ENCODE measurements around the gene ELL2. TPM values are rescaled to one million over a fixed set of nuclear protein-coding genes. Genes with fewer than 3 reads are reported as not detected.
A peak's percentile ranks its signal among the peaks of the same experiment; 100 is the strongest.

ELL2 gene
- total and polyA plus RNA-seq, 9 of the 15 experiments (the other 6 are each of a cell fraction or from before 2014, with no cell fraction given): 4.3 to 18.3 (median 14.5) TPM

DNA sequence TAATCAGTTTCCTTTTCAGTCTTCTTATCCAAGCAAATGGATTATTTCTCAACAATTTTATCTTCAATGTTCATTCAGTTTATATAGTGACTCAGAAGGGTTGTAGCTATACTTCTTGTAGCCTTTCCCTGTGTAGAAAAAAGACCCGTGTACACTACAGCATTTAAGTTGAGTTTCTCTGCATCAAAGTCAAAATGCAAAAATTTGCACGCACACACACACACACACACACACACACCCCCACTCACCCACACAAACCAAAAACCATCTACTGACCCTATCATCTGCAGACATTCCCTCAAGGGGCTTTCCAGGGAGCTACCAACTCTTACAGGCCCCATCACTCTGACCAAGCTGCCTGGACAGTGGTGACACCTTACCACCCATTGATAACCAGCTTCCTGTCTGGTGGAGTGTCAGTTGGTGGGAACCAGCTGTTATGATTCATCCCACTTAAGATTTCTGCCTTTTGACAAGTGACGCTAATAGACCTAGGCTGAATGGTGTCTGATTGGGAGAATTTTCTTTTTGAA, 12.2 kb upstream of the ELL2 start (continued):
- TF ChIP-seq, protein P1, sequence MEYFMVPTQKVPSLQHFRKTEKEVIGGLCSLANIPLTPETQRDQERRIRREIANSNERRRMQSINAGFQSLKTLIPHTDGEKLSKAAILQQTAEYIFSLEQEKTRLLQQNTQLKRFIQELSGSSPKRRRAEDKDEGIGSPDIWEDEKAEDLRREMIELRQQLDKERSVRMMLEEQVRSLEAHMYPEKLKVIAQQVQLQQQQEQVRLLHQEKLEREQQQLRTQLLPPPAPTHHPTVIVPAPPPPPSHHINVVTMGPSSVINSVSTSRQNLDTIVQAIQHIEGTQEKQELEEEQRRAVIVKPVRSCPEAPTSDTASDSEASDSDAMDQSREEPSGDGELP (CRISPR knock-in tag; IDR thresholded peaks at IDR 0.05; ENCODE audit: borderline replicate concordance): peak; percentile 98
- TF ChIP-seq CBX5 (IDR thresholded peaks at IDR 0.05; ENCODE audit: borderline replicate concordance, low read depth) (0 out of 2 replicates have a peak, but pooled peaks have one; percentile 22), ZZZ3 (IDR thresholded peaks at IDR 0.05) (no peak), ARID1B (IDR thresholded peaks at IDR 0.05) (peak; percentile 87), FOSL1 (tag; conservative IDR thresholded peaks at IDR 0.05) (peak; percentile 94), FOXK1 (CRISPR knock-in tag; IDR thresholded peaks at IDR 0.05; ENCODE audit: borderline replicate concordance) (no peak), ZNF764 (CRISPR knock-in tag; IDR thresholded peaks at IDR 0.05; ENCODE audit: low read depth) (no peak), POU5F1 (IDR thresholded peaks at IDR 0.05; ENCODE audit: borderline replicate concordance, low read depth, low read length, partially characterized antibody) (no peak), ZNF311 (CRISPR knock-in tag; IDR thresholded peaks at IDR 0.05) (no peak), PML (IDR thresholded peaks at IDR 0.05; ENCODE audit: low read length) (0 out of 2 replicates have a peak, but pooled peaks have one; percentile 44), MTF1 (CRISPR knock-in tag; IDR thresholded peaks at IDR 0.05; ENCODE audit: borderline replicate concordance) (no peak), GATAD2B (IDR thresholded peaks at IDR 0.05; ENCODE audit: borderline replicate concordance) (0 out of 2 replicates have a peak, but pooled peaks have one; percentile 12), U2AF2 (optimal IDR thresholded peaks at IDR 0.05; ENCODE audit: low read depth, low read length) (no peak), SETDB1 (IDR thresholded peaks at IDR 0.05; ENCODE audit: low read length) (no peak), RNF2 (IDR thresholded peaks at IDR 0.05) (peak; percentile 51; the same call in 1 of the 2 replicates)
- TF ChIP-seq, protein P2, sequence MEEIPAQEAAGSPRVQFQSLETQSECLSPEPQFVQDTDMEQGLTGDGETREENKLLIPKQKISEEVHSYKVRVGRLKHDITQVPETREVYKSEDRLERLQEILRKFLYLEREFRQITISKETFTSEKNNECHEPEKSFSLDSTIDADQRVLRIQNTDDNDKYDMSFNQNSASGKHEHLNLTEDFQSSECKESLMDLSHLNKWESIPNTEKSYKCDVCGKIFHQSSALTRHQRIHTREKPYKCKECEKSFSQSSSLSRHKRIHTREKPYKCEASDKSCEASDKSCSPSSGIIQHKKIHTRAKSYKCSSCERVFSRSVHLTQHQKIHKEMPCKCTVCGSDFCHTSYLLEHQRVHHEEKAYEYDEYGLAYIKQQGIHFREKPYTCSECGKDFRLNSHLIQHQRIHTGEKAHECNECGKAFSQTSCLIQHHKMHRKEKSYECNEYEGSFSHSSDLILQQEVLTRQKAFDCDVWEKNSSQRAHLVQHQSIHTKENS (CRISPR knock-in tag; IDR thresholded peaks at IDR 0.05): no peak
- TF ChIP-seq, protein P3, sequence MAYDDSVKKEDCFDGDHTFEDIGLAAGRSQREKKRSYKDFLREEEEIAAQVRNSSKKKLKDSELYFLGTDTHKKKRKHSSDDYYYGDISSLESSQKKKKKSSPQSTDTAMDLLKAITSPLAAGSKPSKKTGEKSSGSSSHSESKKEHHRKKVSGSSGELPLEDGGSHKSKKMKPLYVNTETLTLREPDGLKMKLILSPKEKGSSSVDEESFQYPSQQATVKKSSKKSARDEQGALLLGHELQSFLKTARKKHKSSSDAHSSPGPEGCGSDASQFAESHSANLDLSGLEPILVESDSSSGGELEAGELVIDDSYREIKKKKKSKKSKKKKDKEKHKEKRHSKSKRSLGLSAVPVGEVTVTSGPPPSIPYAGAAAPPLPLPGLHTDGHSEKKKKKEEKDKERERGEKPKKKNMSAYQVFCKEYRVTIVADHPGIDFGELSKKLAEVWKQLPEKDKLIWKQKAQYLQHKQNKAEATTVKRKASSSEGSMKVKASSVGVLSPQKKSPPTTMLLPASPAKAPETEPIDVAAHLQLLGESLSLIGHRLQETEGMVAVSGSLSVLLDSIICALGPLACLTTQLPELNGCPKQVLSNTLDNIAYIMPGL (CRISPR knock-in tag; IDR thresholded peaks at IDR 0.05): no peak
- TF ChIP-seq, protein P4, sequence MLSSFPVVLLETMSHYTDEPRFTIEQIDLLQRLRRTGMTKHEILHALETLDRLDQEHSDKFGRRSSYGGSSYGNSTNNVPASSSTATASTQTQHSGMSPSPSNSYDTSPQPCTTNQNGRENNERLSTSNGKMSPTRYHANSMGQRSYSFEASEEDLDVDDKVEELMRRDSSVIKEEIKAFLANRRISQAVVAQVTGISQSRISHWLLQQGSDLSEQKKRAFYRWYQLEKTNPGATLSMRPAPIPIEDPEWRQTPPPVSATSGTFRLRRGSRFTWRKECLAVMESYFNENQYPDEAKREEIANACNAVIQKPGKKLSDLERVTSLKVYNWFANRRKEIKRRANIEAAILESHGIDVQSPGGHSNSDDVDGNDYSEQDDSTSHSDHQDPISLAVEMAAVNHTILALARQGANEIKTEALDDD (IDR thresholded peaks at IDR 0.05): peak; percentile 96
- TF ChIP-seq, protein P5, sequence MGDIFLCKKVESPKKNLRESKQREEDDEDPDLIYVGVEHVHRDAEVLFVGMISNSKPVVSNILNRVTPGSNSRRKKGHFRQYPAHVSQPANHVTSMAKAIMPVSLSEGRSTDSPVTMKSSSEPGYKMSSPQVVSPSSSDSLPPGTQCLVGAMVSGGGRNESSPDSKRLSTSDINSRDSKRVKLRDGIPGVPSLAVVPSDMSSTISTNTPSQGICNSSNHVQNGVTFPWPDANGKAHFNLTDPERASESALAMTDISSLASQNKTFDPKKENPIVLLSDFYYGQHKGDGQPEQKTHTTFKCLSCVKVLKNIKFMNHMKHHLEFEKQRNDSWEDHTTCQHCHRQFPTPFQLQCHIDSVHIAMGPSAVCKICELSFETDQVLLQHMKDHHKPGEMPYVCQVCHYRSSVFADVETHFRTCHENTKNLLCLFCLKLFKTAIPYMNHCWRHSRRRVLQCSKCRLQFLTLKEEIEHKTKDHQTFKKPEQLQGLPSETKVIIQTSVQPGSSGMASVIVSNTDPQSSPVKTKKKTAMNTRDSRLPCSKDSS (IDR thresholded peaks at IDR 0.05; ENCODE audit: low read depth, partially characterized antibody): no peak
- TF ChIP-seq, protein P6, sequence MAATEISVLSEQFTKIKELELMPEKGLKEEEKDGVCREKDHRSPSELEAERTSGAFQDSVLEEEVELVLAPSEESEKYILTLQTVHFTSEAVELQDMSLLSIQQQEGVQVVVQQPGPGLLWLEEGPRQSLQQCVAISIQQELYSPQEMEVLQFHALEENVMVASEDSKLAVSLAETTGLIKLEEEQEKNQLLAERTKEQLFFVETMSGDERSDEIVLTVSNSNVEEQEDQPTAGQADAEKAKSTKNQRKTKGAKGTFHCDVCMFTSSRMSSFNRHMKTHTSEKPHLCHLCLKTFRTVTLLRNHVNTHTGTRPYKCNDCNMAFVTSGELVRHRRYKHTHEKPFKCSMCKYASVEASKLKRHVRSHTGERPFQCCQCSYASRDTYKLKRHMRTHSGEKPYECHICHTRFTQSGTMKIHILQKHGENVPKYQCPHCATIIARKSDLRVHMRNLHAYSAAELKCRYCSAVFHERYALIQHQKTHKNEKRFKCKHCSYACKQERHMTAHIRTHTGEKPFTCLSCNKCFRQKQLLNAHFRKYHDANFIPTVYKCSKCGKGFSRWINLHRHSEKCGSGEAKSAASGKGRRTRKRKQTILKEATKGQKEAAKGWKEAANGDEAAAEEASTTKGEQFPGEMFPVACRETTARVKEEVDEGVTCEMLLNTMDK (IDR thresholded peaks at IDR 0.05; ENCODE audit: borderline replicate concordance, insufficient read depth, low read depth, low read length, poor library complexity, severe bottlenecking): no peak

Measured in K562 (cell line).